ENCODE data around the gene CBFA2T2. TPM values are rescaled to one million over a fixed set of nuclear protein-coding genes. Genes with fewer than 3 reads are reported as not detected.

Gene CBFA2T2
- total and polyA plus RNA-seq, 2 donors (not counting 1 experiment from before 2014, with no cell fraction given), result 26.9 to 30.0 TPM

GRCh38 chr20:33552519-33552918 is 62.6 kb downstream of the CBFA2T2 start:
- DNase-seq (peak; percentile 24), ATAC-seq (ENCODE audit: low read depth) (no peak)
- Mint-ChIP-seq H3K9me3 (ENCODE audit: insufficient read depth) (no peaks in the 10 kb centered on the region), H3K4me1 (peaks cover 32% of the 10 kb centered on the region), H3K4me3 (peak overlapping the region; percentile 31), H3K27me3 (no peaks in the 10 kb centered on the region), H3K27ac (peak overlapping the region; percentile 89)
- Histone ChIP-seq H3K4me1 (ENCODE audit: control insufficient read depth in 2 of 2, insufficient read depth in 2 of 2, low read length in 2 of 2) (peaks cover 28 to 31% of the 10 kb centered on the region in 2 donors), H3K79me2 (ENCODE audit: control insufficient read depth, insufficient read depth, low read length) (peaks cover 44% of the 10 kb centered on the region), H3K4me2 (replicated peaks; ENCODE audit: low read depth, low read length, poor library complexity, severe bottlenecking) (peak overlapping the region; percentile 10), H3K9me3 (ENCODE audit: control extremely low read depth in 1 of 3, control insufficient read depth in 2 of 3, insufficient read depth in 1 of 3, low read length in 2 of 3) (no peaks in the 10 kb centered on the region), H3K4me3 (ENCODE audit: control extremely low read depth in 1 of 5, extremely low read depth in 1 of 5, insufficient read depth in 1 of 5, low read depth in 2 of 5, low read length in 4 of 5) (no peak overlapping the region), H4K20me1 (ENCODE audit: control insufficient read depth, insufficient read depth, low read length, poor library complexity, severe bottlenecking) (no peaks in the 10 kb centered on the region), H2AFZ (ENCODE audit: insufficient read depth, low read depth, low read length, poor library complexity, severe bottlenecking) (peak overlapping the region; percentile 47), H3K27ac (ENCODE audit: low read length in 2 of 2) (peak overlapping the region in 1 of 2 donors; percentile 30), H3K36me3 (replicated peaks in 1 of 2; ENCODE audit: control extremely low read depth in 1 of 2, control insufficient read depth in 1 of 2, extremely low read depth in 1 of 2, insufficient read depth in 2 of 2, low read length in 1 of 2) (peaks cover 2 to 3% of the 10 kb centered on the region in 2 experiments), H3K27me3 (replicated peaks in 1 of 4; ENCODE audit: control extremely low read depth in 1 of 4, control insufficient read depth in 3 of 4, insufficient read depth in 4 of 4, low read length in 3 of 4) (no peaks in the 10 kb centered on the region), H3K9ac (ENCODE audit: low read length) (no peak overlapping the region)
- intact Hi-C loops (cut with micrococcal nuclease), result loop anchor here (10.0 kb wide), 1 partner anchor 262 kb away; the partner anchor contains the start of gene CHMP4B
- POLR2A ChIA-PET, result interaction anchor here (0.5 to 1.1 kb wide), 2 partner anchors 77 to 108 kb away, joined by 5 to 12 read pairs; no protein-coding TSS in a partner anchor
- WGBS (ENCODE audit: insufficient coverage), result 65% methylated on average over 3 of the region's 3 CpGs
- CTCF ChIA-PET, result interaction anchor here (0.6 to 1.2 kb wide), 4 partner anchors 27 to 56 kb away, joined by 3 read pairs; no protein-coding TSS in a partner anchor
- TF ChIP-seq CTCF (IDR thresholded peaks at IDR 0.05), result no peak
- TF ChIP-seq EZH2 (IDR thresholded peaks at IDR 0.05; ENCODE audit: borderline replicate concordance, insufficient read depth, low read depth, low read length, poor library complexity, severe bottlenecking), result no peak

- CTCF ChIA-PET, result no interaction called here
Observed at GRCh38 chr20:33553516-33553915, 63.6 kb downstream of the CBFA2T2 start.

More at GRCh38 chr20:33553516-33553915, 63.6 kb downstream of the CBFA2T2 start:
- WGBS (ENCODE audit: insufficient coverage), result 100% methylated on average over 1 of the region's 4 CpGs
- Histone ChIP-seq H3K4me2 (replicated peaks; ENCODE audit: low read depth, low read length, poor library complexity, severe bottlenecking) (no peak overlapping the region), H2AFZ (ENCODE audit: insufficient read depth, low read depth, low read length, poor library complexity, severe bottlenecking) (no peak overlapping the region), H3K4me1 (ENCODE audit: control insufficient read depth in 2 of 2, insufficient read depth in 2 of 2, low read length in 2 of 2) (peaks cover 28 to 31% of the 10 kb centered on the region in 2 donors), H3K9ac (ENCODE audit: low read length) (no peak overlapping the region), H3K79me2 (ENCODE audit: control insufficient read depth, insufficient read depth, low read length) (peaks cover 49% of the 10 kb centered on the region), H3K27me3 (replicated peaks in 1 of 4; ENCODE audit: control extremely low read depth in 1 of 4, control insufficient read depth in 3 of 4, insufficient read depth in 4 of 4, low read length in 3 of 4) (no peaks in the 10 kb centered on the region), H3K4me3 (ENCODE audit: control extremely low read depth in 1 of 5, extremely low read depth in 1 of 5, insufficient read depth in 1 of 5, low read depth in 2 of 5, low read length in 4 of 5) (no peak overlapping the region), H3K36me3 (replicated peaks in 1 of 2; ENCODE audit: control extremely low read depth in 1 of 2, control insufficient read depth in 1 of 2, extremely low read depth in 1 of 2, insufficient read depth in 2 of 2, low read length in 1 of 2) (peaks cover 2 to 3% of the 10 kb centered on the region in 2 experiments), H4K20me1 (ENCODE audit: control insufficient read depth, insufficient read depth, low read length, poor library complexity, severe bottlenecking) (no peaks in the 10 kb centered on the region), H3K27ac (ENCODE audit: low read length in 2 of 2) (peak overlapping the region in 1 of 2 donors; percentile 30), H3K9me3 (ENCODE audit: control extremely low read depth in 1 of 3, control insufficient read depth in 2 of 3, insufficient read depth in 1 of 3, low read length in 2 of 3) (no peaks in the 10 kb centered on the region)
- Mint-ChIP-seq H3K27ac (peak overlapping the region; percentile 32), H3K27me3 (no peaks in the 10 kb centered on the region), H3K4me3 (no peak overlapping the region), H3K4me1 (peaks cover 32% of the 10 kb centered on the region), H3K9me3 (ENCODE audit: insufficient read depth) (no peaks in the 10 kb centered on the region)
- DNase-seq (no peak), ATAC-seq (ENCODE audit: low read depth) (no peak)
- intact Hi-C loops (cut with micrococcal nuclease), result loop anchor here (10.0 kb wide), 1 partner anchor 261 kb away; the partner anchor contains the start of gene CHMP4B
- POLR2A ChIA-PET, result interaction anchor here (0.6 kb wide), 1 partner anchor 49 kb away, joined by 5 read pairs; no protein-coding TSS in a partner anchor
- no peak for TF ChIP-seq CTCF (IDR thresholded peaks at IDR 0.05)
- no peak for TF ChIP-seq EZH2 (IDR thresholded peaks at IDR 0.05; ENCODE audit: borderline replicate concordance, insufficient read depth, low read depth, low read length, poor library complexity, severe bottlenecking)

Measured in B cell (primary cell).